Liver (tissue), 9 donors: ENCODE data around the gene ZNF653. TPM values are rescaled to one million over a fixed set of nuclear protein-coding genes. Genes with fewer than 3 reads are reported as not detected.

Source experiments
- DNase-seq: peaks from one replicate; pipeline ENCODE4 v3.0.0-alpha.2; 2017; ENCODE audit warnings: low spot score
- H3K27ac ChIP-seq, 2 donors: one replicate each; pipeline ENCODE4 v1.7.0; 2013; ENCODE audit warnings: inconsistent platforms in 2 of 2, low read length in 2 of 2, control low read depth in 1 of 2, low read depth in 1 of 2, mild to moderate bottlenecking in 1 of 2
- H3K27me3 ChIP-seq, 4 donors: one replicate each; pipeline versions ENCODE4 v1.6.1 to v1.7.0; 2013; ENCODE audit warnings: low read length in 3 of 4, inconsistent platforms in 1 of 4, mild to moderate bottlenecking in 1 of 4, moderate library complexity in 1 of 4; ENCODE audit not compliant: control insufficient read depth in 4 of 4, insufficient read depth in 4 of 4
- H3K36me3 ChIP-seq, 4 donors: one replicate each; pipeline versions ENCODE4 v1.6.1 to v1.7.0; 2013; ENCODE audit warnings: low read length in 3 of 4, mild to moderate bottlenecking in 3 of 4, low read depth in 1 of 4, moderate library complexity in 1 of 4; ENCODE audit not compliant: control insufficient read depth in 4 of 4, insufficient read depth in 3 of 4
- H3K4me1 ChIP-seq, 4 donors: one replicate each; pipeline versions ENCODE4 v1.6.1 to v1.7.0; 2013; ENCODE audit warnings: low read length in 3 of 4, mild to moderate bottlenecking in 3 of 4, moderate library complexity in 1 of 4; ENCODE audit not compliant: control insufficient read depth in 4 of 4, insufficient read depth in 4 of 4
- H3K4me3 ChIP-seq, 3 donors: one replicate each; pipeline versions ENCODE4 v1.6.1 to v1.7.0; 2013; ENCODE audit warnings: low read length in 3 of 3, control low read depth in 1 of 3, low read depth in 1 of 3, mild to moderate bottlenecking in 1 of 3
- H3K9ac ChIP-seq, 2 donors: one replicate each; pipeline ENCODE4 v1.7.0; 2013; ENCODE audit warnings: low read length in 2 of 2, mild to moderate bottlenecking in 2 of 2, moderate library complexity in 2 of 2, control low read depth in 1 of 2, low read depth in 1 of 2
- H3K9me3 ChIP-seq, 4 donors: one replicate each; pipeline versions ENCODE4 v1.6.1 to v1.7.0; 2013; ENCODE audit warnings: low read length in 3 of 4; ENCODE audit not compliant: control insufficient read depth in 4 of 4
- ATF3 ChIP-seq: IDR thresholded peaks from 2 replicates; pipeline ENCODE4 v1.6.1; 2016; ENCODE audit warnings: antibody characterized with exemption
- CTCF ChIP-seq: fragments of 150-350 bp; IDR thresholded peaks from 2 replicates; pipeline ENCODE4 v1.5.1; 2017; ENCODE audit warnings: improper control_type of control experiment, low read depth, low read length; ENCODE audit not compliant: missing input control
- EGR1 ChIP-seq, 2 donors: IDR thresholded peaks; 2 replicates each; pipeline ENCODE4 v1.6.1; 2016 to 2018; ENCODE audit warnings: antibody characterized with exemption in 2 of 2, low read depth in 2 of 2
- FOXA1 ChIP-seq: IDR thresholded peaks from 2 replicates; pipeline ENCODE4 v1.6.1; 2016; ENCODE audit warnings: antibody characterized with exemption
- FOXA2 ChIP-seq: IDR thresholded peaks from 2 replicates; pipeline ENCODE4 v1.6.1; 2016; ENCODE audit warnings: antibody characterized with exemption
- GABPA ChIP-seq, 2 donors: IDR thresholded peaks in 1 of 2; conservative IDR thresholded peaks in 1 of 2; 2 replicates each; pipeline ENCODE4 v1.6.1; 2016; ENCODE audit warnings: antibody characterized with exemption in 2 of 2, mild to moderate bottlenecking in 1 of 2, moderate library complexity in 1 of 2
- HNF4A ChIP-seq, 2 donors: conservative IDR thresholded peaks; 2 replicates each; pipeline ENCODE4 v1.6.1; 2016; ENCODE audit warnings: antibody characterized with exemption in 2 of 2, mild to moderate bottlenecking in 2 of 2
- HNF4G ChIP-seq: IDR thresholded peaks from 2 replicates; pipeline ENCODE4 v1.6.1; 2016; ENCODE audit warnings: antibody characterized with exemption
- JUND ChIP-seq, 2 donors: IDR thresholded peaks; 2 replicates each; pipeline ENCODE4 v1.6.1; 2016; ENCODE audit warnings: antibody characterized with exemption in 2 of 2
- MAX ChIP-seq: IDR thresholded peaks from 2 replicates; pipeline ENCODE4 v1.6.1; 2016; ENCODE audit warnings: antibody characterized with exemption
- NR2F2 ChIP-seq: IDR thresholded peaks from 2 replicates; pipeline ENCODE4 v1.6.1; 2016; ENCODE audit warnings: antibody characterized with exemption
- RAD21 ChIP-seq, 2 donors: IDR thresholded peaks; 2 replicates each; pipeline ENCODE4 v1.6.1; 2016; ENCODE audit warnings: antibody characterized with exemption in 2 of 2, mild to moderate bottlenecking in 2 of 2
- RXRA ChIP-seq, 2 donors: IDR thresholded peaks; 2 replicates each; pipeline ENCODE4 v1.6.1; 2017 to 2018; ENCODE audit warnings: antibody characterized with exemption in 2 of 2, mild to moderate bottlenecking in 1 of 2
- SP1 ChIP-seq: IDR thresholded peaks from 2 replicates; pipeline ENCODE4 v1.6.1; 2018; ENCODE audit warnings: antibody characterized with exemption, mild to moderate bottlenecking
- TAF1 ChIP-seq: conservative IDR thresholded peaks from 2 replicates; pipeline ENCODE4 v1.6.1; 2016; ENCODE audit warnings: antibody characterized with exemption, mild to moderate bottlenecking
- YY1 ChIP-seq: IDR thresholded peaks from 2 replicates; pipeline ENCODE4 v1.6.1; 2016; ENCODE audit warnings: antibody characterized with exemption, mild to moderate bottlenecking
- ZBTB33 ChIP-seq: IDR thresholded peaks from 2 replicates; pipeline ENCODE4 v1.6.1; 2016; ENCODE audit warnings: antibody characterized with exemption
- WGBS: extraction: QIAGEN DNeasy Blood & Tissue Kit; methylation state at CpG from one replicate; pipeline ENCODE4 v1.1.7; 2013; 5-methylcytosine and 5-hydroxymethylcytosine counted together
- polyA plus RNA-seq, 2 donors: library from polyadenylated mRNA; stranded (reverse) in 1 of 2; unstranded in 1 of 2; fragments of 200-250 nt in 1 of 2; fragments of >200 nt in 1 of 2; fragmentation: Nextera tagmentation in 1 of 2; extraction: Ambion mirVana in 1 of 2; gene quantifications; one replicate each; pipeline versions ENCODE4 v1.2.1 to v1.2.3, GENCODE V29; 2013 to 2015
- total RNA-seq, 2 donors: library from RNA; depleted of rRNA; stranded (reverse); fragments of >200 nt; gene quantifications; one replicate each; pipeline ENCODE4 v1.2.3, GENCODE V29; 2014
- TF ChIP-seq, protein P1 (sequence below): IDR thresholded peaks from 2 replicates; pipeline ENCODE4 v1.6.1; 2016; ENCODE audit warnings: antibody characterized with exemption, mild to moderate bottlenecking
- donor health status: healthy.
- donor health status: healthy.
- donor health status: healthy.
- donor health status: healthy.
- donor health status: healthy.

Gene ZNF653
- total and polyA plus RNA-seq, 4 donors: 1.3 to 4.6 (median 3.1) TPM

DNA sequence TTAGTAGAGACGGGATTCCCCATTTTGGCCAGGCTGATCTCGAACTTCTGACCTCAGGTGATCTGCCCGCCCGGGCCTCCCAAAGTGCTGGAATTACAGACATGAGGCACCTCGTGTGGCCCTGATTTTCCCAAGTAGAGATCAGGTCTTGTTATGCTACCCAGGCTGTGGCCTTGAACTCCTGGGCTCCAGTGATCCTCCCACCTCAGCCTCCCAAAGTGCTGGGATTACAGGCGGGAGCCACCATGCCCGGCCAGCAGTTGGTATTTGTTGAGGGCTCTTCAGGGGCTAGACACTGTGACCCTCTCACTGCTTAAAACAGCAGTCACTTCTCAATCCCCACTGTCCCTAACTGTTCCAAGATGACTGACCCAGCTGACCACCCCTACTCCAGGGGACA is 16.3 kb downstream of the ZNF653 start:
- Histone ChIP-seq H3K9ac (no peak overlapping the region), H3K27me3 (no peaks in the 10 kb centered on the region), H3K9me3 (no peaks in the 10 kb centered on the region), H3K36me3 (no peaks in the 10 kb centered on the region), H3K4me1 (peaks cover 8 to 29% (median 24%) of the 10 kb centered on the region in 4 donors), H3K27ac (no peak overlapping the region), H3K4me3 (no peak overlapping the region)
- TF ChIP-seq ZBTB33: no peak
- no peak for TF ChIP-seq JUND (IDR thresholded peaks at IDR 0.05)
- TF ChIP-seq FOXA1: no peak
- TF ChIP-seq YY1: no peak
- no peak for TF ChIP-seq RAD21 (IDR thresholded peaks at IDR 0.05)
- TF ChIP-seq RXRA (IDR thresholded peaks at IDR 0.05): no peak
- TF ChIP-seq ATF3: no peak
- TF ChIP-seq EGR1 (IDR thresholded peaks at IDR 0.05; ENCODE audit: low read depth in 2 of 2): no peak
- no peak for TF ChIP-seq HNF4A (conservative IDR thresholded peaks at IDR 0.05)
- TF ChIP-seq NR2F2: no peak
- no peak for TF ChIP-seq SP1
- TF ChIP-seq TAF1: no peak
- TF ChIP-seq FOXA2: no peak
- 98% methylated on average over 7 of the region's 7 CpGs for WGBS
- no peak for DNase-seq

- Histone ChIP-seq H3K4me1 (peaks cover 11 to 36% (median 28%) of the 10 kb centered on the region in 4 donors), H3K27ac (no peak overlapping the region), H3K36me3 (peaks cover 0 to 5% (median 0%) of the 10 kb centered on the region in 4 donors), H3K9ac (no peak overlapping the region), H3K9me3 (no peaks in the 10 kb centered on the region), H3K4me3 (no peak overlapping the region), H3K27me3 (peaks cover 0 to 3% (median 0%) of the 10 kb centered on the region in 4 donors)
- WGBS: 96% methylated on average over 45 of the region's 45 CpGs
- DNase-seq: no peak
- TF ChIP-seq RAD21 (IDR thresholded peaks at IDR 0.05) (no peak), GABPA (IDR thresholded peaks at IDR 0.05 in 1 of 2, conservative IDR thresholded peaks at IDR 0.05 in 1 of 2) (no peak), CTCF (no peak), TAF1 (no peak), HNF4A (conservative IDR thresholded peaks at IDR 0.05) (no peak), MAX (no peak), FOXA1 (no peak), ZBTB33 (no peak), YY1 (no peak), NR2F2 (no peak), HNF4G (no peak), SP1 (no peak), FOXA2 (no peak), EGR1 (IDR thresholded peaks at IDR 0.05; ENCODE audit: low read depth in 2 of 2) (no peak), RXRA (IDR thresholded peaks at IDR 0.05) (no peak)
- TF ChIP-seq, protein P1, sequence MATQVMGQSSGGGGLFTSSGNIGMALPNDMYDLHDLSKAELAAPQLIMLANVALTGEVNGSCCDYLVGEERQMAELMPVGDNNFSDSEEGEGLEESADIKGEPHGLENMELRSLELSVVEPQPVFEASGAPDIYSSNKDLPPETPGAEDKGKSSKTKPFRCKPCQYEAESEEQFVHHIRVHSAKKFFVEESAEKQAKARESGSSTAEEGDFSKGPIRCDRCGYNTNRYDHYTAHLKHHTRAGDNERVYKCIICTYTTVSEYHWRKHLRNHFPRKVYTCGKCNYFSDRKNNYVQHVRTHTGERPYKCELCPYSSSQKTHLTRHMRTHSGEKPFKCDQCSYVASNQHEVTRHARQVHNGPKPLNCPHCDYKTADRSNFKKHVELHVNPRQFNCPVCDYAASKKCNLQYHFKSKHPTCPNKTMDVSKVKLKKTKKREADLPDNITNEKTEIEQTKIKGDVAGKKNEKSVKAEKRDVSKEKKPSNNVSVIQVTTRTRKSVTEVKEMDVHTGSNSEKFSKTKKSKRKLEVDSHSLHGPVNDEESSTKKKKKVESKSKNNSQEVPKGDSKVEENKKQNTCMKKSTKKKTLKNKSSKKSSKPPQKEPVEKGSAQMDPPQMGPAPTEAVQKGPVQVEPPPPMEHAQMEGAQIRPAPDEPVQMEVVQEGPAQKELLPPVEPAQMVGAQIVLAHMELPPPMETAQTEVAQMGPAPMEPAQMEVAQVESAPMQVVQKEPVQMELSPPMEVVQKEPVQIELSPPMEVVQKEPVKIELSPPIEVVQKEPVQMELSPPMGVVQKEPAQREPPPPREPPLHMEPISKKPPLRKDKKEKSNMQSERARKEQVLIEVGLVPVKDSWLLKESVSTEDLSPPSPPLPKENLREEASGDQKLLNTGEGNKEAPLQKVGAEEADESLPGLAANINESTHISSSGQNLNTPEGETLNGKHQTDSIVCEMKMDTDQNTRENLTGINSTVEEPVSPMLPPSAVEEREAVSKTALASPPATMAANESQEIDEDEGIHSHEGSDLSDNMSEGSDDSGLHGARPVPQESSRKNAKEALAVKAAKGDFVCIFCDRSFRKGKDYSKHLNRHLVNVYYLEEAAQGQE: no peak
Observed at GRCh38 chr19:11486661-11487503, 18.8 kb downstream of the ZNF653 start.
